ENCODE results near the gene SIAE. TPM values are rescaled to one million over a fixed set of nuclear protein-coding genes. Genes with fewer than 3 reads are reported as not detected.

The SIAE gene
- total and polyA plus RNA-seq, 8 donors: 1.2 to 22.6 (median 10.2) TPM

- TF ChIP-seq POLR2A (IDR thresholded peaks at IDR 0.05) (no peak), POLR2AphosphoS5 (IDR thresholded peaks at IDR 0.05) (no peak), EP300 (IDR thresholded peaks at IDR 0.05) (no peak), CTCF (IDR thresholded peaks at IDR 0.05) (no peak)
Measured at GRCh38 chr11:124629961-124630360, 43.6 kb downstream of the SIAE start.

GRCh38 chr11:124627546-124627945, 46.0 kb downstream of the SIAE start:
- intact Hi-C loops (cut with DNase I; ENCODE audit: low total_unique reads): no loop called here
- peaks cover 18 to 33% (median 28%) of the 10 kb centered on the region in 4 donors for H3K4me1 ChIP-seq
- TF ChIP-seq POLR2A (IDR thresholded peaks at IDR 0.05) (no peak), POLR2AphosphoS5 (IDR thresholded peaks at IDR 0.05) (no peak), CTCF (IDR thresholded peaks at IDR 0.05) (no peak), EP300 (IDR thresholded peaks at IDR 0.05) (no peak)
- H3K4me3 ChIP-seq: no peak overlapping the region
- H3K36me3 ChIP-seq: peaks cover 53 to 75% (median 66%) of the 10 kb centered on the region in 4 donors
- H3K27ac ChIP-seq: no peak overlapping the region
- DNase-seq: no peak
- WGBS, 5 donors: 88 to 95% (median 91%) methylated on average over 5 of the region's 5 CpGs
- no peaks in the 10 kb centered on the region for H3K27me3 ChIP-seq
- no peaks in the 10 kb centered on the region for H3K9me3 ChIP-seq

More at GRCh38 chr11:124629961-124630360, 43.6 kb downstream of the SIAE start:
- no peaks in the 10 kb centered on the region for H3K27me3 ChIP-seq
- peaks cover 71 to 95% (median 88%) of the 10 kb centered on the region in 4 donors for H3K36me3 ChIP-seq
- intact Hi-C loops (cut with DNase I; ENCODE audit: low total_unique reads): no loop called here
- DNase-seq: no peak
- H3K27ac ChIP-seq: no peak overlapping the region
- 62 to 80% (median 74%) methylated on average over 4 of the region's 4 CpGs for WGBS, 5 donors
- H3K4me3 ChIP-seq: no peak overlapping the region
- H3K4me1 ChIP-seq: peaks cover 3 to 15% (median 9%) of the 10 kb centered on the region in 4 donors
- no peaks in the 10 kb centered on the region for H3K9me3 ChIP-seq

GRCh38 chr11:124625504-124626168, 47.9 kb downstream of the SIAE start:
- Histone ChIP-seq H3K4me1 (peaks cover 18 to 40% (median 31%) of the 10 kb centered on the region in 4 donors), H3K9me3 (no peaks in the 10 kb centered on the region), H3K36me3 (peaks cover 34 to 55% (median 46%) of the 10 kb centered on the region in 4 donors), H3K4me3 (no peak overlapping the region), H3K27ac (no peak overlapping the region), H3K27me3 (no peaks in the 10 kb centered on the region)
- WGBS, 5 donors: 88 to 98% (median 95%) methylated on average over 3 of the region's 3 CpGs
- TF ChIP-seq POLR2A (IDR thresholded peaks at IDR 0.05): no peak
- TF ChIP-seq POLR2AphosphoS5 (IDR thresholded peaks at IDR 0.05): no peak
- no peak for TF ChIP-seq EP300 (IDR thresholded peaks at IDR 0.05)
- no peak for TF ChIP-seq CTCF (IDR thresholded peaks at IDR 0.05)
- intact Hi-C loops (cut with DNase I; ENCODE audit: low total_unique reads): no loop called here
- DNase-seq: no peak

GRCh38 chr11:124623861-124624525, 49.5 kb downstream of the SIAE start:
- no peak for TF ChIP-seq POLR2AphosphoS5 (IDR thresholded peaks at IDR 0.05)
- no peak for TF ChIP-seq CTCF (IDR thresholded peaks at IDR 0.05)
- no peak for TF ChIP-seq EP300 (IDR thresholded peaks at IDR 0.05)
- TF ChIP-seq POLR2A (IDR thresholded peaks at IDR 0.05): no peak
- WGBS, 5 donors: 43 to 58% (median 52%) methylated on average over 4 of the region's 4 CpGs

More at GRCh38 chr11:124623861-124624525, 49.5 kb downstream of the SIAE start:
- Histone ChIP-seq H3K27me3 (no peaks in the 10 kb centered on the region), H3K9me3 (no peaks in the 10 kb centered on the region), H3K4me3 (peak overlapping the region; percentile 66 to 90 (median 78)), H3K36me3 (peaks cover 30 to 39% (median 34%) of the 10 kb centered on the region in 4 donors), H3K27ac (peak overlapping the region in 3 of 5 donors; percentile 92 to 94 (median 92)), H3K4me1 (peaks cover 18 to 40% (median 31%) of the 10 kb centered on the region in 4 donors)
- intact Hi-C loops (cut with DNase I; ENCODE audit: low total_unique reads): no loop called here
- DNase-seq: no peak

Data from stomach (tissue), 9 donors.